Suppressor macrophage treated with lipopolysaccharide for 1 hour (primary cell): ENCODE data around the gene NDUFA1.
"Not testable (repeated sequence)": the region's sequence is repeated elsewhere in the genome, so short reads cannot be mapped to it uniquely, and the experiment has no call there.

Experiments used
- DNase-seq, 3 donors: peaks; one replicate each; pipeline ENCODE4 v3.0.0-alpha.2; 2020 to 2022

The NDUFA1 gene

GRCh38 chrX:119871599-119872395 is at the start of gene NDUFA1, which contains the start of gene RNF113A:
Gene NDUFA1, plus strand, starts transcription at chrX:119871832. Its CDS starts 80 bp downstream, at chrX:119871912.
Gene RNF113A, minus strand, starts transcription at chrX:119871733. Its CDS starts 120 bp downstream, at chrX:119871613.
- DNase-seq, result peak; percentile 85 to 92 (median 89)

GRCh38 chrX:119824221-119824620 is 47.4 kb upstream of the NDUFA1 start:
- not testable (repeated sequence) for DNase-seq

GRCh38 chrX:119826399-119826959 is 45.2 kb upstream of the NDUFA1 start:
- peak in 1 of 3 donors; percentile 10 for DNase-seq

GRCh38 chrX:119828446-119828845 is 43.2 kb upstream of the NDUFA1 start:
- DNase-seq, result no peak

GRCh38 chrX:119833905-119834304 is 37.7 kb upstream of the NDUFA1 start:
- no peak for DNase-seq

GRCh38 chrX:119852382-119853353 is 19.0 kb upstream of the NDUFA1 start, which contains the start of gene UPF3B:
Gene UPF3B, minus strand, starts transcription at chrX:119852963. Its CDS starts 35 bp downstream, at chrX:119852928.
- peak; percentile 96 to 97 (median 97) for DNase-seq

- DNase-seq, result no peak
Measured at GRCh38 chrX:119853444-119853843, 18.2 kb upstream of the NDUFA1 start.

- DNase-seq, result peak; percentile 24 to 43 (median 34)
Measured at GRCh38 chrX:119870626-119871131, 953 bp upstream of the NDUFA1 start.

- DNase-seq, result peak; percentile 38 to 43 (median 39)
Measured at GRCh38 chrX:119871245-119871598, 410 bp upstream of the NDUFA1 start.

GRCh38 chrX:119878740-119879139 is 7.1 kb downstream of the NDUFA1 start:
- no peak for DNase-seq

- DNase-seq, result no peak
Measured at GRCh38 chrX:119880076-119880475, 8.4 kb downstream of the NDUFA1 start.

GRCh38 chrX:119880552-119881437 is 9.2 kb downstream of the NDUFA1 start:
- peak; percentile 45 to 58 (median 50) for DNase-seq

GRCh38 chrX:119885554-119886428 is 14.2 kb downstream of the NDUFA1 start:
- peak; percentile 8 to 32 (median 21) for DNase-seq

GRCh38 chrX:119887721-119888425 is 16.2 kb downstream of the NDUFA1 start:
- peak; percentile 68 to 86 (median 73) for DNase-seq

- not testable (repeated sequence) for DNase-seq
Measured at GRCh38 chrX:119890626-119891025, 19.0 kb downstream of the NDUFA1 start.

GRCh38 chrX:119891961-119892692 is 20.5 kb downstream of the NDUFA1 start:
- not testable (repeated sequence) for DNase-seq

GRCh38 chrX:119895843-119896326 is 24.3 kb downstream of the NDUFA1 start, which contains the start of gene AKAP14:
Gene AKAP14, plus strand, starts transcription at chrX:119895893. Its CDS starts 7,331 bp downstream, at chrX:119903224.
- no peak for DNase-seq

- peak; percentile 62 to 87 (median 84) for DNase-seq
Measured at GRCh38 chrX:119899125-119899524, 27.5 kb downstream of the NDUFA1 start.

GRCh38 chrX:119900976-119901375 is 29.3 kb downstream of the NDUFA1 start:
- DNase-seq, result no peak
